Neural cell (in vitro differentiated cells): ENCODE results near the gene CLASP1. TPM values are rescaled to one million over a fixed set of nuclear protein-coding genes. Genes with fewer than 3 reads are reported as not detected.

ENCODE experiments used
- H2AFZ ChIP-seq: fragments of 200-600, 300-800 bp; sonication (generic), shearing (Covaris generic); 2 replicates; pipeline ENCODE4 v1.6.0; 2014; ENCODE audit warnings: low read depth, mild to moderate bottlenecking, antibody characterized with exemption, low read length, moderate library complexity
- H3F3A ChIP-seq: fragments of 200-600 bp; shearing (Covaris generic); 2 replicates; pipeline ENCODE4 v1.6.1; 2016; ENCODE audit warnings: mild to moderate bottlenecking, moderate library complexity, mixed read lengths, antibody characterized with exemption, low read length; ENCODE audit not compliant: insufficient read depth, poor library complexity, severe bottlenecking
- H3K27ac ChIP-seq: fragments of 200-600, 300-800 bp; sonication (generic), shearing (Covaris generic); 2 replicates; pipeline ENCODE4 v1.5.1; 2014; ENCODE audit warnings: mild to moderate bottlenecking, low read length, moderate library complexity
- H3K27me3 ChIP-seq: fragments of 300-800, 200-600 bp; sonication (generic), shearing (Covaris generic); 2 replicates; pipeline ENCODE4 v1.6.0; 2014; ENCODE audit warnings: mild to moderate bottlenecking, low read depth, low read length, moderate library complexity; ENCODE audit not compliant: insufficient read depth
- H3K36me3 ChIP-seq: fragments of 300-800, 200-600 bp; sonication (generic), shearing (Covaris generic); 2 replicates; pipeline ENCODE4 v1.5.1; 2014; ENCODE audit warnings: mild to moderate bottlenecking, antibody characterized with exemption, low read length, moderate library complexity; ENCODE audit not compliant: insufficient read depth
- H3K4me2 ChIP-seq: fragments of 300-800, 200-600 bp; sonication (generic), shearing (Covaris generic); 2 replicates; pipeline ENCODE4 v1.6.0; 2014; ENCODE audit warnings: mild to moderate bottlenecking, low read length
- H3K4me3 ChIP-seq: fragments of 300-800, 200-600 bp; sonication (generic), shearing (Covaris generic); 2 replicates; pipeline ENCODE4 v1.5.1; 2014; ENCODE audit warnings: mild to moderate bottlenecking, low read length, moderate library complexity
- H3K79me2 ChIP-seq: fragments of 200-600 bp; shearing (Covaris generic); replicated peaks from 2 replicates; pipeline ENCODE4 v1.6.0; 2014; ENCODE audit warnings: mild to moderate bottlenecking, low read length, moderate library complexity; ENCODE audit not compliant: insufficient read depth
- H3K9ac ChIP-seq: fragments of 300-800, 200-600 bp; sonication (generic), shearing (Covaris generic); 2 replicates; pipeline ENCODE4 v1.6.1; 2016; ENCODE audit warnings: mild to moderate bottlenecking, low read length, mixed read lengths
- H3K9me2 ChIP-seq: fragments of 200-600 bp; shearing (Covaris generic); 2 replicates; pipeline ENCODE4 v1.6.1; 2016; ENCODE audit warnings: mild to moderate bottlenecking, low read length, mixed read lengths; ENCODE audit not compliant: insufficient read depth
- H3K9me3 ChIP-seq: fragments of 200-600, 300-800 bp; sonication (generic), shearing (Covaris generic); 2 replicates; pipeline ENCODE4 v1.6.1; 2016; ENCODE audit warnings: mild to moderate bottlenecking, mixed run types, low read length, moderate library complexity, mixed read lengths
- H4K20me1 ChIP-seq: fragments of 200-600 bp; shearing (Covaris generic); 2 replicates; pipeline ENCODE4 v1.6.1; 2016; ENCODE audit warnings: mild to moderate bottlenecking, mixed run types; ENCODE audit not compliant: insufficient read depth
- CTCF ChIP-seq: fragments of 450-650 bp; IDR thresholded peaks from 2 replicates; pipeline ENCODE4 v1.5.1; 2014; ENCODE audit warnings: antibody characterized with exemption, mild to moderate bottlenecking, moderate library complexity; ENCODE audit not compliant: poor library complexity, severe bottlenecking
- EP300 ChIP-seq: fragments of 450-650 bp; conservative IDR thresholded peaks from 2 replicates; pipeline ENCODE4 v1.6.1; 2014; ENCODE audit warnings: antibody characterized with exemption, mild to moderate bottlenecking, moderate library complexity; ENCODE audit not compliant: poor library complexity, severe bottlenecking
- EZH2 ChIP-seq: fragments of 200-600, 300-800 bp; shearing (Covaris generic), sonication (generic); IDR thresholded peaks from 2 replicates; pipeline ENCODE4 v1.6.1; 2014; ENCODE audit warnings: antibody characterized with exemption, low read length, borderline replicate concordance, mild to moderate bottlenecking; ENCODE audit not compliant: insufficient read depth, poor library complexity, severe bottlenecking
- MXI1 ChIP-seq: fragments of 450-650 bp; conservative IDR thresholded peaks from 2 replicates; pipeline ENCODE4 v1.6.1; 2014; ENCODE audit warnings: antibody characterized with exemption, mild to moderate bottlenecking; ENCODE audit not compliant: poor library complexity, severe bottlenecking
- POLR2AphosphoS5 ChIP-seq: IDR thresholded peaks from 2 replicates; pipeline ENCODE4 v1.6.1; 2012
- RAD21 ChIP-seq: fragments of 450-650 bp; conservative IDR thresholded peaks from 2 replicates; pipeline ENCODE4 v1.6.1; 2014; ENCODE audit warnings: antibody characterized with exemption, mild to moderate bottlenecking, moderate library complexity
- REST ChIP-seq: IDR thresholded peaks from 2 replicates; pipeline ENCODE4 v1.6.1; 2012; ENCODE audit warnings: borderline replicate concordance
- SMC3 ChIP-seq: fragments of 450-650 bp; conservative IDR thresholded peaks from 2 replicates; pipeline ENCODE4 v1.6.1; 2014; ENCODE audit warnings: antibody characterized with exemption, mild to moderate bottlenecking, moderate library complexity; ENCODE audit not compliant: poor library complexity
- TAF1 ChIP-seq: IDR thresholded peaks from 2 replicates; pipeline ENCODE4 v1.6.1; 2012; ENCODE audit warnings: low read depth
- polyA plus RNA-seq: library from polyadenylated mRNA; depleted of rRNA; stranded (reverse); fragments of >200 nt; gene quantifications from 2 replicates; pipeline ENCODE4 v1.2.3, GENCODE V29; 2014

CLASP1 gene
- polyA plus RNA-seq, 1 donor from 2014 or later: 41.3 TPM

GRCh38 chr2:121436918-121437317, 212.3 kb downstream of the CLASP1 start:
- no peaks in the 10 kb centered on the region for H3K9me2 ChIP-seq
- H3F3A ChIP-seq: no peaks in the 10 kb centered on the region
- H3K27ac ChIP-seq: no peak overlapping the region
- no peak overlapping the region for H3K9ac ChIP-seq
- no peaks in the 10 kb centered on the region for H4K20me1 ChIP-seq
- TF ChIP-seq REST (no peak), TAF1 (no peak), SMC3 (no peak), RAD21 (no peak), MXI1 (no peak), EZH2 (no peak), CTCF (no peak), EP300 (no peak), POLR2AphosphoS5 (no peak)
- H3K9me3 ChIP-seq: no peaks in the 10 kb centered on the region
- H3K27me3 ChIP-seq: no peaks in the 10 kb centered on the region
- peaks cover 5% of the 10 kb centered on the region for H3K36me3 ChIP-seq
- no peaks in the 10 kb centered on the region for H3K79me2 ChIP-seq
- H3K4me2 ChIP-seq: no peak overlapping the region
- no peak overlapping the region for H3K4me3 ChIP-seq
- no peak overlapping the region for H2AFZ ChIP-seq

GRCh38 chr2:121435790-121436189, 213.5 kb downstream of the CLASP1 start:
- Histone ChIP-seq H3K9me3 (no peaks in the 10 kb centered on the region), H3K27me3 (no peaks in the 10 kb centered on the region)
- TF ChIP-seq RAD21 (no peak), EP300 (no peak), EZH2 (no peak), CTCF (no peak), TAF1 (no peak), POLR2AphosphoS5 (no peak), SMC3 (no peak), MXI1 (no peak), REST (no peak)

More at GRCh38 chr2:121435790-121436189, 213.5 kb downstream of the CLASP1 start:
- H3K27ac ChIP-seq: no peak overlapping the region
- H4K20me1 ChIP-seq: no peaks in the 10 kb centered on the region
- no peaks in the 10 kb centered on the region for H3F3A ChIP-seq
- H3K79me2 ChIP-seq: no peaks in the 10 kb centered on the region
- H3K9ac ChIP-seq: no peak overlapping the region
- H3K4me2 ChIP-seq: no peak overlapping the region
- no peaks in the 10 kb centered on the region for H3K9me2 ChIP-seq
- peaks cover 5% of the 10 kb centered on the region for H3K36me3 ChIP-seq
- H3K4me3 ChIP-seq: no peak overlapping the region
- no peak overlapping the region for H2AFZ ChIP-seq
